ENCODE data around the gene WDR48.

The WDR48 gene

DNA sequence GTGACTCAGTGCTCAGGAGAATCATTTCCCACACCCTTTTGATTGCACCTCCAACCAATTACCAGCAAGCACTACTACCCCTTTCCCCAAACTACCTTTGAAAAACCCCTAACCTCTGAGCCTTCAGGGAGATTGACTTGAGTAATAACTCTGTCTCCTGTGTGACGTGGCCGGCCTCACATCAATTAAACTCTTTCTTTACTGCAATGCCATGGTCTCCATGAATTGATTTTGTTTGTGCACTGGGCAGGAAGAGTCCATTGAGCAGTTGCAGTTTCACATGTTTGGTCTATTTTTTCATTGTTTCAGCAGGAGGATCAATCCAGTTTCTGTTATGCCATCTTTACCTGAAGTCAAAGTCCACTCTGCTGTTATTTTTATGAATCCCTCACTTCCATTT is 32.5 kb upstream of the WDR48 start:
- no peak for DNase-seq (ENCODE audit: low spot score)
- TF ChIP-seq, protein P1, sequence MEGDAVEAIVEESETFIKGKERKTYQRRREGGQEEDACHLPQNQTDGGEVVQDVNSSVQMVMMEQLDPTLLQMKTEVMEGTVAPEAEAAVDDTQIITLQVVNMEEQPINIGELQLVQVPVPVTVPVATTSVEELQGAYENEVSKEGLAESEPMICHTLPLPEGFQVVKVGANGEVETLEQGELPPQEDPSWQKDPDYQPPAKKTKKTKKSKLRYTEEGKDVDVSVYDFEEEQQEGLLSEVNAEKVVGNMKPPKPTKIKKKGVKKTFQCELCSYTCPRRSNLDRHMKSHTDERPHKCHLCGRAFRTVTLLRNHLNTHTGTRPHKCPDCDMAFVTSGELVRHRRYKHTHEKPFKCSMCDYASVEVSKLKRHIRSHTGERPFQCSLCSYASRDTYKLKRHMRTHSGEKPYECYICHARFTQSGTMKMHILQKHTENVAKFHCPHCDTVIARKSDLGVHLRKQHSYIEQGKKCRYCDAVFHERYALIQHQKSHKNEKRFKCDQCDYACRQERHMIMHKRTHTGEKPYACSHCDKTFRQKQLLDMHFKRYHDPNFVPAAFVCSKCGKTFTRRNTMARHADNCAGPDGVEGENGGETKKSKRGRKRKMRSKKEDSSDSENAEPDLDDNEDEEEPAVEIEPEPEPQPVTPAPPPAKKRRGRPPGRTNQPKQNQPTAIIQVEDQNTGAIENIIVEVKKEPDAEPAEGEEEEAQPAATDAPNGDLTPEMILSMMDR (IDR thresholded peaks at IDR 0.05; ENCODE audit: borderline replicate concordance, control extremely low read depth, extremely low read depth, insufficient read depth, missing control alignments), result no peak
- in situ Hi-C loops (cut with MboI; ENCODE audit: low sequenced_read_pairs, unreplicated experiment), result no loop called here

DNA sequence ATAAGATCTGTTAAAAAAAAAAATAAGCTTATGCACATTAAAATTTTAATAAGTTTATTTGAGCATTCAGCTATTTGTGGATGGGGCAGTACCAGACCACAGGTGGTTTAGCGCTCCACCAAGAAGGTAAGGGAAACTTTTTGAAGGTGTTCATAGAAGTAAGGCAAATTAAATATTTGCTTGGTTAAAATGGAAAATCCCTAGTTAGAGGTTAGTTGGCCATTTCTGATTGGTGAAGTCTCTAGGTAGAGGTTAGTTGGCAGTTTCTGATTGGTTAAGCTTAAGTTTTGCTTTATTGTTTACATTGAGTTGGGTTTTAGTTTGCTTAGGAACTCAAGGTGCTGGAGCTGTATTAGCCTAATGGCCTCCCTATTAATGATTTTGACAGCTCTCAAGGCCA is 30.8 kb upstream of the WDR48 start:
- no peak for DNase-seq (ENCODE audit: low spot score)
- in situ Hi-C loops (cut with MboI; ENCODE audit: low sequenced_read_pairs, unreplicated experiment), result no loop called here
- TF ChIP-seq, protein P1 (IDR thresholded peaks at IDR 0.05; ENCODE audit: borderline replicate concordance, control extremely low read depth, extremely low read depth, insufficient read depth, missing control alignments), result no peak

DNA sequence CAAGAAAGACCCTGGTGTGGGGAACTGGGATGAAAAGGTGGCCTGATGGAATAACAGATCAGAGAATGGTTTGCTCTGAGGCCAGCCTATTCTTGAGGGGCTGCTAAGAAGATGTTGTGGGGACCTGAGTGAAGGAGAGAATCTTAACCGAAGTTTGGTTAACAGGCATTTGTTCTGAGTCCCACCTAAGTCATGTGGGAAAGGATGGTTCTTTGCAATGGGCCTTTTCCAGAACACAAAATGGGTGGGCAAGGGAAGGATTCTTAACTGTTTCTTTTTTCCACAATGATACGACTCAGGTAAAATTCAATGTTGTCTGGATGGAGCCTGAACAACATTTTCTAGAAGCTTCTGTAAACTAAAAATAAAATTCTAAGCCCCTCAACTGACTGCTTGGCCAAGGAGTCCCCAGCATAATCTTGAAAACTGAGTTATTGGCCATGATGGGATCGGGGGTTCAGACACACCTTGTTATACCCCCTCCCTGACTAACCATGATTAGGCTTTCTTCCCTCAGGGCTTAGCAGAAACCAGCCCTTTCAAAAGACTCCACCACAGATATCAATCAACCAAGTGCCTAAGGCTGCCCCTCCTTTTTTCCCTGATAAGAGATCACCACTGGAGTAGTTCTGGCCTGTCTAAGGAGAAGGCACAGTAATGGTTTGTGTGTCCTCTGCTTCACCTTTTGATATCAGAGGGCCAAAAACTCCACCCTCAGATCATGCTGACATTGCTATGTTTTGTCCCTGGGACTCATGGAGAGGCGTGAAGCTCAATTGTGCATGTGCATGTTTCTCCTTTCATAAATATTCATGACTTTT is 30.1 kb upstream of the WDR48 start:
- in situ Hi-C loops (cut with MboI; ENCODE audit: low sequenced_read_pairs, unreplicated experiment), result no loop called here
- DNase-seq (ENCODE audit: low spot score), result no peak
- TF ChIP-seq, protein P1 (IDR thresholded peaks at IDR 0.05; ENCODE audit: borderline replicate concordance, control extremely low read depth, extremely low read depth, insufficient read depth, missing control alignments), result no peak

GRCh38 chr3:39022286-39022630 is 29.6 kb upstream of the WDR48 start:
- TF ChIP-seq, protein P1 (IDR thresholded peaks at IDR 0.05; ENCODE audit: borderline replicate concordance, control extremely low read depth, extremely low read depth, insufficient read depth, missing control alignments), result no peak
- DNase-seq (ENCODE audit: low spot score), result no peak
- in situ Hi-C loops (cut with MboI; ENCODE audit: low sequenced_read_pairs, unreplicated experiment), result no loop called here

DNA sequence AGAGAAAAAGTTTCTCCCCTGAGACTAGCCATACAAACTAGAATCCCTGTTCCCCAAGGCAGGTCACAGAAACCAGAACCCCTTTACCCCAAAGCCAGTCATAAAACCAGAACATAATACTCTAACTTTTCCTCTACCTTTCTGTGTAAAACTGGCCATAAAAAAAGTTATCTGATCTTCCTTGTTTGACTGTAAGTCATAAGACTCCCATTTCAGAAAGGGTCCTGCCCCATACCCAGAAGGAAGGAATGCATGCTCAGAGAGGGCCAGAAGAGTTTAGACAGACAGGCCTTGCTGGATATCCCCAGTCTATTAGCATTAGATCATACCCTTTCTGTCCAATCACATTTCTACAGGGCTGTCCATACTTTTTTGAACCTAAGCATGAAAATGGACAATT is 27.3 kb upstream of the WDR48 start:
- no peak for DNase-seq (ENCODE audit: low spot score)
- TF ChIP-seq, protein P1 (IDR thresholded peaks at IDR 0.05; ENCODE audit: borderline replicate concordance, control extremely low read depth, extremely low read depth, insufficient read depth, missing control alignments), result no peak
- in situ Hi-C loops (cut with MboI; ENCODE audit: low sequenced_read_pairs, unreplicated experiment), result no loop called here

GRCh38 chr3:39025222-39025970 is 26.4 kb upstream of the WDR48 start:
- in situ Hi-C loops (cut with MboI; ENCODE audit: low sequenced_read_pairs, unreplicated experiment), result no loop called here
- TF ChIP-seq, protein P1 (IDR thresholded peaks at IDR 0.05; ENCODE audit: borderline replicate concordance, control extremely low read depth, extremely low read depth, insufficient read depth, missing control alignments), result no peak
- DNase-seq (ENCODE audit: low spot score), result no peak
